GM19193 (cell line): Measurements from ENCODE around the gene PRCD.

Source experiments
- POLR2A ChIP-seq: IDR thresholded peaks from 4 replicates; pipeline ENCODE4 v1.6.1; 2011; ENCODE audit not compliant: insufficient read depth, insufficient read length; ENCODE audit errors: extremely low read depth

PRCD gene

DNA sequence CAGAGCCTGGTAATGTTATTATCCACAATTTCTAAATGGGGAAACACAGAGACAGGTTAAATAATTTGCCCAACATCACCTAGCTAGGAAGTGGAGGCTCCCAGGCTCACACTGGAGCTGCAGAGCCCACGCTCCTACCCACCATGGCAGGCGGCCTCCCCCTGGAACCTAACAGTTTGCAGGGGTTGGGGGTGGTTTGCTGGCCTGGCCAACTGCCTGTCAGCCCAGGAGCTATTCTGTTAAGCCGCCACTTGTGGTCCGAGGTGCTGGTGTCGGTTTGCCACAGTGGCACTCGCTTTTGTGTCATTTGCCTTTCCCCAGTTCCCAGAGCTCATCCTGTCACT lies 3.6 kb downstream of the PRCD start:
- no peak for TF ChIP-seq POLR2A

DNA sequence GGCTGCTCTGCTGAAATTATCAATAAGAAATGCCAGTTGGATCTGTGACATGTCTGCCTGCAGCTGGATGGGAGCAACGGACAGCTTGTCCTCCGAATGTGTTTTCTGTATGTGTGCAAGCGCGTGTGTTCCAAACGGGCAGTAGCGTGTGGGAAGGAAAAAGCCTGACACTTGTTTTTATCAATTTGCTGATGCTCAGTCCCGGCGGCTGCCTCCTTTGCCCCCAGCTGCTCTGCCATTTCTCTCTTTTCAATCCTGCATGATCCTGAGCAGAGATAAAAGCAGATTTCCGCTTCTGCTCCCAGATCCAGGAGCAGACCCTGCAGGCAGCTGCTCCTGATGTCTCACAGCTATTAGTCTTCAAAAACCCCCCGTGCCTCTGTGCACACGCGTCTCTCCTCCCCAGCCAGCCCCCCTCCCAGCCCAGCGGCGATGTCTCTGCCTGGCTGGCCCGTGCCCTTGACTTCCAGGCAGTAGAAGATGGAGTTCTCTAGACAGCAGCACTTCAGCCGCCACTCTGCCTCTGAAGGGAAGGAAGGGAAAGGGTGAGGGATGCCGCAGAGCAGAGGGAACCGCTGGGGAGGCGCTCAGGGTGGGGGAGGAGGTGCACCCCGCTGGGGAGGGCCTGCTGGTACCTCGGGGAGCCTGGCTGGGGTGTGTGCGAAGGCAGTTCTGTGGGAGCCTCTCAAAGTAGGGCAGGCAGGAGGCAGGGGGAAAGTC lies 4.1 kb downstream of the PRCD start:
- TF ChIP-seq POLR2A, result no peak

DNA sequence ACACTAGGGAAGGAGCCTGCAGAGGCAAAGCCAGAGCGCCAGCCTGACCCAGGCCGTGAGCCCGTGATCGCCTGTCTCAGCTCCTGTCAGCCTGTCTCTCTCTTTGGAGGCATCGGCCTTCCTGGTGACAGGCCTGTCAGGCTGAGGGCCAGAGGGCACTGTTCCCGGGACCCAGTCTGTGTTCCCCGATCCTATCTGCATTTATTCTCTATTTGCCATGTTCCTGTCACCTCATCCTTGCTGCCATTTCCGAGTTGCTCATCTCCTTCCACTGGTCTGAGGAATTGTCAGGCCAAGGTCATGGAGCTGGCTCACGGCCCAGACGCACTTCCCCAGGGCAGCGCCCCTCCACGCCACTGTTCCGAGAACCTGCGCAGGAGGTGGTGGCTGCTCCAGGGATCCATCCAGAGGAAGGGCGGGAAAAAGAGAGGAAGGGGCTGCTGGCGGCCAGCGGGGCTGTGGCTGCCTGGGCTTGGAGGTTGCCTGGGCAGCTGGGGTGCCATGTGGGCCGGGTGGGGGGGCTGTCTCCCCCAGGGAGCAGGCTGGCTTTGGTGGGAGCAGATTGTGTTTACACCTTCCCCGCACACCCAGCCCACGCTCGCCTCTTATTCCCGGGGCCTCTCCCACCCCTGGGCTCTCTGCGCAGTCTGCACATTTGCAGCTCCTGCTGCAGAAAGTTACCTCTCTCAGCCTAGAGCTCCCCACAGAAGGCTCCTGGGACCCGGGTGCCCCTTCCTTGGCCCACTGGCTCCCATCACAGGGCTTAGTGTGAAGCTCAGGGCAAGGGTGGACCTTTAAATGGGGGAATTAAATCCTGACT lies 4.9 kb downstream of the PRCD start:
- no peak for TF ChIP-seq POLR2A

DNA sequence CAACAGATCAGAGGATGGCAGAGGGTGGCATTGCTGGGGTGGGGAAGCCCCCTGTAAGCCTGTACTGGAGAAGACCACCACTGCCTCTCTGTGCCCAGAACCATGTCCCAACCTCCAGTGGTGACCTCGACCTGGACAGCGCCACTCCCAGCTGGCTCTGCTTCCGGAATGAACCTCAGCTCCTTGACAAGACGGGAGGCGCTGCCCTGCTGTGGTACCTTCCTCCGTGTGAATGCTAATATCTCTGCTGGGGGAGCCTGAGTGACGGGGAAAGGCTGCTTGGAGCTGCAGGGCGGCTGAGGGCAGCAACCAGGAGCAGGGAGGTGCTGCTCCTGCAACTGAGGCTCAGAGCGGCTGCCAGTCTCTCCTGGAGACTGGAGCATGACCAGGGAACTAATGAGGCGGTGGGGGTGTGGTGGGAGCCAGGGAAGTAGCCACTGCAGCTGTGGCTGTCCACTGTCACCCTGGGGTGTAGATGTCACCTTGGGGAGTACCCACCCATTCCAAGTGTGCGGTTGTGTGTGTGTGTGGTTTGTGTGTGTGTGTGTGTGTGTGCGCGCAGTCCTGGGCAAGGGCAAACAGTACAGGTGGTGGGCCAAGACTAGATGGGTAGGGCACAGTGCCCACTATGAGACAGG lies 6.2 kb downstream of the PRCD start:
- no peak for TF ChIP-seq POLR2A

DNA sequence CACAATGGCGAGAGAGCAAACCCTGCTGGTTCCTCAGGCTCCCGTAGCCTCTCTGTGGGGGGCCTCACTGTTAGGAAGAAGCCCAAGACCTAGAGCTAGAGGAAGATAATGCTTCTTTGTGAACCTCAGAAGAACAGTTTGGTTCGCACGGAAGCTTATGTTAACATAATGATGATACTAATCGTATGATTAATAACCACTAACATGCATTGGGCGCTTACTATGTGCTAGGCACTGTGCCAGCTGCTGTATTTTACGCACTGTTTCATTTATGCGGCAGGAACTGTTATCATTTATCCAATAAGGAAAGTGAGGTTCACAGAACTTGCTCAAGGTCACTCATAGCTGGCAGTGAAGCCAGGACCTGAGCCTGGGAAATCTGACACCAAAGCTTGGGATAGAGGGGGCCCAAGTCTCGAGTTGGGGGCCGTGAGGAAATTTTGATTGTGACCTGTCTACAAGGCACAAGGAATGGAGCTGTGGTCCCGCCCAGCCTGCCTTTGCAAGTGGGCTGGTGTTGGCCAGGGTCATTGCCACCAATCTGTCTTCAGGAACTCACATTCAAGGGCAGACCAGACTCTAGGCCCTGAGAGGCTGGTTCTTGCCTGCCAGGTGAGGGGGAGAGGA lies 6.8 kb downstream of the PRCD start:
- TF ChIP-seq POLR2A, result no peak

DNA sequence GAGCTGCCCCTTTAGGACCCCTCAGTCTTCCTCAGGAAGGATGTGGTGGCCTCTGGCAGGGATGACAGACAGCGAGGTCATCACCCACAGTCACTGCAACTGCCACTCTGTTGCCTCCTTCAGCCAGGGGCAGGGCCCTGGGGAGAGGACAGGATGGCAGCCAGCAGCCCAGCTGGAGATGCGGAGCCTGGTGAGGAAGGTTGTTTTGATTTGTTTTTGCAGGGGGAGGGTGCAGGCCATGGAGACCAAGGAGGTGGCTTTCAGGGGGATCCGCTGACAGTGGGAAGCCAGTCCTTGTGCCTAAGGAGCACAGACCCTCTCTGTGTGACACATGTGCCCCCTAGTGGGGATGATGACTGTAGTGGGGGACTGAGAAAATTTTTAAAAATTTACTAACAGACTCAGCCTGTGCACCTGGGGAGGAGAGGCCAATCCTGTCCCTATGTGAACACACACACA lies 7.4 kb downstream of the PRCD start:
- no peak for TF ChIP-seq POLR2A

DNA sequence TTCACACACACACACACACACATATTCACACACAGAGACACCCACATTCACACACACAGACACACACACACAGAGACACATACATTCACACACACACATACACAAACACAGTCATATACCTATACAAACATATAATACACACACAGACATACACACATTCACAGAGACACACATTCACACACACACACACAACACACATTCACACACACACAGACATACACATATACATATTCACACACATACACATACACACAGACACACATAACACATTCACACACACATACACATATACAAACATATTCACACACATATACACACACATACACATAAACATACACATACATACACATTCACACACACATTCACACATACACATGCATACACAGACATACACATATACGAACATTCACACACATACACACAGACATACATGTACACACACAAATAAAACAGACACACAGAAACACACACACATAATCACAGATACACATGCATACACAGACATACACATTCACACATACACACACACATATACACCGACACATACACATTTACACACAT lies 7.9 kb downstream of the PRCD start:
- TF ChIP-seq POLR2A, result no peak

DNA sequence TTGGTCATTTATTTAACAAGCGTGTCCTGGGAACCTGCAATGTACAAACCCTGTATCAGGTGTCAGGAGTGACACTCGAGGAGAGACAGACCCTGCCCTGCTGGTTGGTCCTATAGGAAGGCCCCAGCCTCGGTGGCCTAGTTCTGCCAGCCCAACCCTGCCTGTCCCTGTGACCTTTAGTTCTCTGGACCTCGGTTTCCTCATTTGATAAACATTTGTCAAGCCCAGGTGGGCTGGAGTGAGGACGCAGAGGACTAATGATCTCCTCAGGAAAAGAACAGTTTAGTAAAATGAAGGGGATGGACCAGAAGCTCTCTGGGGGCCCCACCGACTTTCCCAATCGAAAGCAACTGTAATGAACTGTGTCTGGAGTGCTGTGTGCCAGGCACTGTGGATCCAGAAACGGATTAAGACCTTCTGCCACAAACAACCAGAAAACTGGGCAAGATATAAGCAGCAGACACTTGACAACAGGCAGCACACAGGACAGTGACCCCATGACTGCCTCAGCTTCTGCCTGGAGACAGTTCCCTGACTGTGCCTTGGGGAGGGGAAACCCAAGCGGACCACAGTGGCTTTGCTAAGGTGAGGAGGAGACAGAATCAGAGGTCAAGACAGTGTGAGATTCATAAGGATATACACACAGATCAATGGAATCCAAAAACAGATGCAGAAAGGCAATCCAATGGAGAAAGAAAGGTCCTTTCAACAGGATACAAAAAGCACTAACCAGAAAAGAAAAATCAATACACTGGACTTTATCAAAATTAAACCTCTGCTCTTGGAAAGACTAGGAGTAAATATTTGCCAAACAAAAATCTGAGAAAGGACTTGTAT lies 8.8 kb downstream of the PRCD start:
- no peak for TF ChIP-seq POLR2A

DNA sequence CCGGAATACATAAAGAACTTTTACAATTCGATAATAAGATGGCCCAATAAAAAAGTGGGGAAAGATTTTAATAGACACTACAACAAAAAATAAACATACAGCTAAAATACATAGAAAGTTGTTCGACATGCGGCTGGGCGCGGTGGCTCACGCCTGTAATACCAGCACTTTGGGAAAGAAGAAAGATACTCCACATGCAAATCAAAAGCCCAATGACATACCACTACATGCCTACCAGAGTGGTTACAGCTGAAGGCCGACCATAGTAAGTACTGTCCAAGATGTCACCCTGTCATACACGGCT lies 9.3 kb downstream of the PRCD start:
- TF ChIP-seq POLR2A, result no peak

DNA sequence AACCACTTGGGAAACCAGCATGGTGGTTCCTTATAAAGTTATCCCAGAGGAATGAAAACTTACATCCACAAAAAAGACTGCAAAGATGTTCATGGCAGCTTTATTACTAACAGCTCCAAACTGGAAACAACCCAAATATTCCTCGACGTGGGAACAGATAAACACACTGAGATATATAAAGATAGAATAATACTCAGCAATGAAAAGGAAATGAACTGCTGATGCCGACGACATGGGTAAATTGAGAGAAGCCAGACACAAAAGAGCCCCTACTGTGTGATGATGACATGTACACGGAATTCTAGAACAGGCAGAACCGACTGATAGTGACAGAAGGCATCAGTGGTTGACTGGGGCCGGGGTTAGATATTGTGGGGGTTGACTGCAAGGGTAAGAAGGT lies 9.7 kb downstream of the PRCD start:
- TF ChIP-seq POLR2A, result no peak

DNA sequence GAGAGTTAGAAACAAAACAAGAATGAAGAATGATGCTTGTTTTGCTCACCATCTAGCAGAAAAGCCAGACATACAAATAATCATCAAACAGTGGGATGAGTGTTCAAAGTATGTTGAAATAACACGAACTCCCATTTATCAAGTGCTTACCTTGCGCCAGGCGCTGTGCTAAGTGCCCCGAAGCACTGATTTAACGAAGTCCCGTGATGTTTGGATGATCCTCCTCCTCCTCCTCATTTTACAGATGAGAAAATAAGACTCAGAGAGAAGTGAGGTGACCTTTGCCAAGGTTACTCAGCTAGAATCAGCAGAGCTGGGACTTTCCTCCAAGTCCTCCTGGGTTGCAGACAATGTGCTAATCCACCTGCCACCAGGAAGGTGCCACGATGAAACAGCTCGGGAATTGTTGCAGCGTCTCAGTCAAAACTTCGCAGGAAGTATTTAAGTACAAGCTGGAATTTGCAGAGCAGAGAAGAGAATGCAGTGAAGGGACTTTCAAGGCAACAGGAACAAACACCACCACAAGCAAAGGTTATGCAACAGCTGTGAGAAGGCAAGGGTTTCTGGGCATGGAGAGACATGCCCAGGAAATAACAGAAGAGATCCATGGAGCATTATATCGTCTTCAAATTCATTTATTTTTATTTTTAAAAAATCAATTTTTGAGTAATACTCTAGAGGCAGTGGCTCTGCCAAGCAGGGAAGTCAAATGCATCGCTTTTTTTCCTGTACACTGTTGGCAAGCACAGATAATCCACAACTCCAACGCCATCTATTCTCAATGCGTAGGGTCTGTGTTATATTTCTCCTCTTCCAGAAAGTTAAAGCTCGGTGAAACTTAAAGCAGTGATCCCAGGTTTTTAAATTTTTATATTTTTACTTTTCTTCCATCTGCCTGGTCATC lies 11.1 kb downstream of the PRCD start:
- no peak for TF ChIP-seq POLR2A

DNA sequence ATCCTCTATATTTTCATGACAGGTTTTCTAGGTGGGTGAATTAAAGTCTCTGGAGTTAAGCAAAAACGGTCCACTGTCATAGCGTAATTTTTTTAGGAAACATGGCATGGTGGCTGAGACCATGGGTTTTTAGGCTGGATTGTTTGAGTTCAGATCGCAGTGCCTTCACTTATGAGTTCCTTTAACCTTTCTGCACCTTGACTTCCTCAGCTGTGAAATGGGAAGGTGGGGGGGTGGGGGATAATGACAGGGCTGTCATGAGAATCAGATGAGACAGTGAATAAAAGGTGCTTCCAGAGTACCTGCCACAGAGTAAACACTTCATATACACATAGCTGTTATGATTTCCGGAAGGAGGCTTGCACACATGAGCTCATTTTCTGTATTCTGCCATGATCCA lies 11.8 kb downstream of the PRCD start:
- no peak for TF ChIP-seq POLR2A

DNA sequence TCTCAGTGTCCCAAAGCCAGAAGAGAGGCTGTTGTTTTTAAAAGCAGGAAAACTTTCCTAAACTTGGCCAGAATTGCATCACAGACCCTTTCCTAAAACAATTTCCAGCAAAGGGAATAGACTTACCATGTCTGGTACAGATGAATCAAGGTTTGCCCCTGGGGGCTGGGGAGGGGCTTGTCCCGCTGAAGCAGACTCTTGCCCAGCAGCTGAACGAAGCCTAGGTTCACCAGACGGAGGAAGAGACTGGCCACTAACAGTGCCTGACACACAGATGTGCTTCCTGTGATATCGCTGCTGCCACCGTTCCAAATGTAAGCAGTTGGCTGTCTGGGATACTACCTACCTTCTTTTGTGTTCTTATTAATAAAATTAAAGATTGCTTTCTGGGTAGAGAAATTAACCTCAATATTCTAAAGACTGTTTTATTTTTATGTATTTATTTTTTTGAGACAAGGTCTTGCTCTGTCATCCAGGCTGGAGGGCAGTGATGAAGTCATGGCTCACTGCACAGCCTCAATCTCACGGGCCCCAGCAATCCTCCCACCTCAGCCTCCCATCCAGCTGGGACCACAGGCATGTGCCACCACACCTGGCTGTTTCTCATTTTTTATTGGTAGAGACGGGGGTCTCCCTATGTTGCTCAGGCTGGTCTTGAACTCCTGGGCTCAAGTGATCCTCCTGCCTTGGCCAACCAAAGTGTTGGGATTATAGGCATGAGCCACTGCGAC lies 13.5 kb downstream of the PRCD start:
- no peak for TF ChIP-seq POLR2A

DNA sequence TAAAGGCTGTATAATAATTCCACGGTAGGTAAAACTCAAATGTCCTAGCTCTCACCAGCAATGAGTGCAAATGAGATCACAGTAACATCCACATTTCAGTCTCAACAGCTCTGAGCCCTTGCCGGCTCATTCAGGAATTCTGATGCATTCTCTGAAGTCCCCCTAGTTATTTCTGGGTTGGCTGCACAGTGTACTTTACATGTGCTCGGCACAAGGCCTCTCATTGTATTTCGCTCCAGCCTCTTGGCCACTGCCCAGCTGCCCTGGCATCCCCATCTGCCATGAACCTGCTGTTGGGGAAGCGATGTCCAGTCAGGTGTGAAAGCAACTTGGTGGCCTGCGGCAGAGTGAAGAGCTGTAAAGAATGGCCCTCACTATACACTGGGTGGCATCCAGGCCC lies 14.3 kb downstream of the PRCD start:
- TF ChIP-seq POLR2A, result no peak
